ENCODE results near the gene PLAGL2.
"Not testable (repeated sequence)": the region's sequence is repeated elsewhere in the genome, so short reads cannot be mapped to it uniquely, and the experiment has no call there.

PLAGL2 gene

DNA sequence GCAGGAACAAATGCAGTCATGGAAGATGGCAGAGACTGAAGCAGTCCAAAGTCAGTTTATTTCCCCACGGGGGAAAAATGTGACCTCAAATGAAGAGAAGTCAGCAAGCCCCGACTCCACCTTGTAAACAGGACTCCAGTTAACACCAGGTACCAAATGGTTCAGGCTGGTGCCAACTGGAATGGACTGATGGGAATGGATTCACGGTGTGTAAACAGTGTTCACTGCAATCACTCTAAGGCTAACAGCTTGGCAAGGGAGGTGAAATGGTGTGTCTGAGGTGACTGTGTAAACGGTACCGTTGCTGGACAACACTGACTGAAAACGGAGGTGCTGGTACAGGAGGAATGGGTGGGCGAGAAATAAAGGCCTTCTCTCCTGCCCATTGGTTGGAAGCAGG, 12.0 kb downstream of the PLAGL2 start:
- no peak overlapping the region for H3K4me3 Mint-ChIP-seq
- peak overlapping the region; percentile 71 for H3K27ac Mint-ChIP-seq
- TF ChIP-seq, protein P1, sequence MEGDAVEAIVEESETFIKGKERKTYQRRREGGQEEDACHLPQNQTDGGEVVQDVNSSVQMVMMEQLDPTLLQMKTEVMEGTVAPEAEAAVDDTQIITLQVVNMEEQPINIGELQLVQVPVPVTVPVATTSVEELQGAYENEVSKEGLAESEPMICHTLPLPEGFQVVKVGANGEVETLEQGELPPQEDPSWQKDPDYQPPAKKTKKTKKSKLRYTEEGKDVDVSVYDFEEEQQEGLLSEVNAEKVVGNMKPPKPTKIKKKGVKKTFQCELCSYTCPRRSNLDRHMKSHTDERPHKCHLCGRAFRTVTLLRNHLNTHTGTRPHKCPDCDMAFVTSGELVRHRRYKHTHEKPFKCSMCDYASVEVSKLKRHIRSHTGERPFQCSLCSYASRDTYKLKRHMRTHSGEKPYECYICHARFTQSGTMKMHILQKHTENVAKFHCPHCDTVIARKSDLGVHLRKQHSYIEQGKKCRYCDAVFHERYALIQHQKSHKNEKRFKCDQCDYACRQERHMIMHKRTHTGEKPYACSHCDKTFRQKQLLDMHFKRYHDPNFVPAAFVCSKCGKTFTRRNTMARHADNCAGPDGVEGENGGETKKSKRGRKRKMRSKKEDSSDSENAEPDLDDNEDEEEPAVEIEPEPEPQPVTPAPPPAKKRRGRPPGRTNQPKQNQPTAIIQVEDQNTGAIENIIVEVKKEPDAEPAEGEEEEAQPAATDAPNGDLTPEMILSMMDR (IDR thresholded peaks at IDR 0.05): no peak
- H3K4me1 Mint-ChIP-seq: peaks cover 36% of the 10 kb centered on the region
- no peaks in the 10 kb centered on the region for H3K9me3 Mint-ChIP-seq
- peaks cover 63% of the 10 kb centered on the region for H3K36me3 Mint-ChIP-seq (ENCODE audit: low read depth)
- no peak for DNase-seq
- H3K27me3 Mint-ChIP-seq (ENCODE audit: low read depth, poor library complexity): peaks cover 6% of the 10 kb centered on the region

DNA sequence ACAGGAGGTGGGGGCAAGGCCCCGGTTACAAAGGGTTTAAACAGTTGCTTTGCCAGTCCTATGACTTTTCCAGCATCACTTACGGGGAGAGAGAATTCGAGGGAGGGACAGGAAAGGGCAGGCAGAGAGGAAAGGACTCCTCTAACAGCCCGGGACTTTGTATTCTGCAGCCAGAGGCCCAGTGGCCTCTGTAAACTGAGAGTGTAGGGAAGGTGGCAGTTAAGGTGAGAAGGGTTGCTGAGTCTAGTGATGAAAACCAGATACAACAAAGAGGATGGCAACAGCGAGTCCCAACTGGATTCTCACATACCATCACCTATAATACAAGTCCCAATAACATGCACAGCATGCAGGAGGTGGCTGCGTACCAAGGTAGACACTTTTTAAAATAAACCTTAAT, 13.5 kb downstream of the PLAGL2 start:
- peaks cover 51% of the 10 kb centered on the region for H3K36me3 Mint-ChIP-seq (ENCODE audit: low read depth)
- TF ChIP-seq, protein P1 (IDR thresholded peaks at IDR 0.05): no peak
- H3K4me1 Mint-ChIP-seq: peaks cover 47% of the 10 kb centered on the region
- peak overlapping the region; percentile 3 for H3K27ac Mint-ChIP-seq
- H3K9me3 Mint-ChIP-seq: no peaks in the 10 kb centered on the region
- H3K27me3 Mint-ChIP-seq (ENCODE audit: low read depth, poor library complexity): peaks cover 6% of the 10 kb centered on the region
- DNase-seq: no peak
- H3K4me3 Mint-ChIP-seq: no peak overlapping the region

DNA sequence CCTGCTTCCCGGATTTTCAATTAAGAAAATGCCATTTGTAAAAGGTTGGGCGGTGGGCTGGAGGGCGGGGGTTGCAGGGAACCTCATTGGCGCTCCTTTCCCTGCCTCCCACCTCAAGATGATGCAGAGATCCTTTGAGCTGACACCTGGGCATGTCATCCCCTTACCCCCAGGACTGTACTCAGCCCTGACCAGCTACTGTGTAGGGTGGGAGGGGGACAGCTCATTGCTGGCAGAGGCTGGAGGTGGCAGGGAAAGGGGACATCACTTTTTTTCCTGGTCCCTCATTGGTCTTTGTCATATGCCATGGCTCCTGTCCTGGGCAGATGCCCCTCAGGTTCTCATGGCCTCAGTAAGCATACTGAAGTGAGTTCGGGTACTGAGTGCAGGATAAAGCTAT, 14.2 kb downstream of the PLAGL2 start:
- not testable (repeated sequence) for H3K4me3 Mint-ChIP-seq; H3K27me3 Mint-ChIP-seq (ENCODE audit: low read depth, poor library complexity); DNase-seq; H3K9me3 Mint-ChIP-seq
- H3K36me3 Mint-ChIP-seq (ENCODE audit: low read depth): peaks cover 52% of the 10 kb centered on the region
- H3K27ac Mint-ChIP-seq: peak overlapping the region; percentile 59
- H3K4me1 Mint-ChIP-seq: peaks cover 54% of the 10 kb centered on the region

DNA sequence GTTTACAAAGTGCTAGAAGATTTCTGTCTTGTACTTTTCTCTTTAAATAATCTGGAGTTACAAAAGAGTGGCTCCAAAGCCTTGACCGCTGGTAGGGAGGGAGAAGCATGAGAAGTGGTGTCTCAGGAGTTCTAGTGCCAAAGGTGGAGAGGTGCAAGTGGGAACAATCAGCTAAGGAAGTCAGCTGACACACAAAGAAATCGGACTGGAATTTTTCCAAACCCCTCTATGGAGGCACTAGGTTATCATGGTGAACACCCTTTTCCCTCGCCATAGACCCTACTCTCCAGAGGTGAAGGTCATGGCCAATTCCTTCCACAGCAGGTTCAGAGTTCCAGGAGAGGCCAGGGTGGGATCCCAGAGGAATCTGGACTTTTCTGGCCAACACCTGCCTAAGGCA, 14.8 kb downstream of the PLAGL2 start:
- H3K27me3 Mint-ChIP-seq (ENCODE audit: low read depth, poor library complexity): peaks cover 6% of the 10 kb centered on the region
- DNase-seq: no peak
- no peaks in the 10 kb centered on the region for H3K9me3 Mint-ChIP-seq
- H3K27ac Mint-ChIP-seq: peak overlapping the region; percentile 65
- TF ChIP-seq, protein P1 (IDR thresholded peaks at IDR 0.05): no peak
- peaks cover 51% of the 10 kb centered on the region for H3K36me3 Mint-ChIP-seq (ENCODE audit: low read depth)
- peaks cover 60% of the 10 kb centered on the region for H3K4me1 Mint-ChIP-seq
- no peak overlapping the region for H3K4me3 Mint-ChIP-seq

GRCh38 chr20:32191873-32192272, 15.7 kb downstream of the PLAGL2 start:
- Mint-ChIP-seq H3K4me3 (no peak overlapping the region), H3K36me3 (ENCODE audit: low read depth) (peaks cover 46% of the 10 kb centered on the region), H3K27ac (peak overlapping the region; percentile 72), H3K27me3 (ENCODE audit: low read depth, poor library complexity) (peaks cover 6% of the 10 kb centered on the region), H3K9me3 (no peaks in the 10 kb centered on the region), H3K4me1 (peaks cover 61% of the 10 kb centered on the region)
- TF ChIP-seq, protein P1 (IDR thresholded peaks at IDR 0.05): no peak
- no peak for DNase-seq

DNA sequence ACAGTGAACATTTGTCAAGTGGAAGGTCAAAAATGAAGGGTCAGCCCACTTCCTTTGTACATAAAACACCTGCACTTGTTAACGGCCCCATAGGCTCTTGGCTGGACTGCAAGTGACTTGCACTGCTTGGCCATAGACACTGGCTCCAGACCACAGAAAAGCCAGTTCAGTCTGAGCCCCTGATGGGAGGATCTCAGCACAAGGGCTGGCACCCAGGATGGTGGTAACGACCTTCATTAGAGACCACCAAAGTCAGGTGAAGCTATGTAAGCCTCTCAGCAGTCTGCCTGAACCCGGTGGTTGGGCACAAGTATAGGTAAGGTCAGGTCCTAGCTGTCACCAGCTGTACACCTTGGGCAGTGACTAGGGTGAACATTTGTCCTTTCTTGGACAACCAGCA, 16.1 kb downstream of the PLAGL2 start:
- no peak for DNase-seq
- H3K27ac Mint-ChIP-seq: peak overlapping the region; percentile 72
- H3K4me3 Mint-ChIP-seq: peak overlapping the region; percentile 83
- no peaks in the 10 kb centered on the region for H3K9me3 Mint-ChIP-seq
- H3K36me3 Mint-ChIP-seq (ENCODE audit: low read depth): peaks cover 44% of the 10 kb centered on the region
- TF ChIP-seq, protein P1 (IDR thresholded peaks at IDR 0.05): no peak
- H3K4me1 Mint-ChIP-seq: peaks cover 61% of the 10 kb centered on the region
- H3K27me3 Mint-ChIP-seq (ENCODE audit: low read depth, poor library complexity): peaks cover 6% of the 10 kb centered on the region
